Measurements from ENCODE around the gene RYR1. TPM values are rescaled to one million over a fixed set of nuclear protein-coding genes. Genes with fewer than 3 reads are reported as not detected.

Gene RYR1
- total RNA-seq, 1 experiment from 2014 or later, result not detected

GRCh38 chr19:38538793-38539528 lies 105.5 kb downstream of the RYR1 start:
- ATAC-seq, result no peak
- no peak overlapping the region for H3K27ac ChIP-seq (ENCODE audit: low read length)

GRCh38 chr19:38539751-38540150 lies 106.3 kb downstream of the RYR1 start:
- H3K36me3 ChIP-seq (ENCODE audit: low read depth, low read length), result no peaks in the 10 kb centered on the region
- CTCF ChIA-PET, result no interaction called here

More at GRCh38 chr19:38538793-38539528, 105.5 kb downstream of the RYR1 start:
- Histone ChIP-seq H3K79me2 (ENCODE audit: low read length) (no peaks in the 10 kb centered on the region), H3K4me3 (ENCODE audit: low read length) (no peak overlapping the region), H3K9me2 (replicated peaks; ENCODE audit: low read length) (no peaks in the 10 kb centered on the region), H3K36me3 (ENCODE audit: low read depth, low read length) (no peaks in the 10 kb centered on the region), H4K20me1 (ENCODE audit: low read length) (no peaks in the 10 kb centered on the region), H3K9ac (ENCODE audit: low read length) (no peak overlapping the region), H3F3A (ENCODE audit: low read length, unreplicated experiment) (no peaks in the 10 kb centered on the region), H3K4me1 (ENCODE audit: insufficient read depth, low read length) (no peaks in the 10 kb centered on the region), H2AFZ (ENCODE audit: low read length) (no peak overlapping the region), H3K27me3 (ENCODE audit: low read length) (no peaks in the 10 kb centered on the region), H3K4me2 (ENCODE audit: low read length) (no peak overlapping the region), H3K9me3 (ENCODE audit: low read length) (no peaks in the 10 kb centered on the region)
- DNase-seq, result no peak
- ChIA-PET CTCF (interaction anchor here (0.6 kb wide), 1 partner anchor 136 kb away, joined by 3 read pairs; no protein-coding TSS in a partner anchor), POLR2A (ENCODE audit: unreplicated experiment) (no interaction called here)
- intact Hi-C loops (cut with micrococcal nuclease), result no loop called here
- TF ChIP-seq EZH2 (IDR thresholded peaks at IDR 0.05; ENCODE audit: low read length, unreplicated experiment) (no peak), EZH2phosphoT487 (IDR thresholded peaks at IDR 0.05; ENCODE audit: borderline replicate concordance, low read length) (no peak), CTCF (conservative IDR thresholded peaks at IDR 0.05; ENCODE audit: low read depth, low read length) (no peak)
- BruUV-seq (replicated peaks), result no TSS peak

More at GRCh38 chr19:38539751-38540150, 106.3 kb downstream of the RYR1 start:
- Histone ChIP-seq H3K79me2 (ENCODE audit: low read length) (no peaks in the 10 kb centered on the region), H3F3A (ENCODE audit: low read length, unreplicated experiment) (no peaks in the 10 kb centered on the region), H3K9me3 (ENCODE audit: low read length) (no peaks in the 10 kb centered on the region), H4K20me1 (ENCODE audit: low read length) (no peaks in the 10 kb centered on the region), H2AFZ (ENCODE audit: low read length) (no peak overlapping the region), H3K4me3 (ENCODE audit: low read length) (no peak overlapping the region), H3K27ac (ENCODE audit: low read length) (no peak overlapping the region), H3K27me3 (ENCODE audit: low read length) (no peaks in the 10 kb centered on the region), H3K4me1 (ENCODE audit: insufficient read depth, low read length) (peaks cover 3% of the 10 kb centered on the region; the same call in 1 of the 2 replicates), H3K9me2 (replicated peaks; ENCODE audit: low read length) (no peaks in the 10 kb centered on the region), H3K4me2 (ENCODE audit: low read length) (no peak overlapping the region), H3K9ac (ENCODE audit: low read length) (no peak overlapping the region)
- no peak for TF ChIP-seq CTCF (conservative IDR thresholded peaks at IDR 0.05; ENCODE audit: low read depth, low read length)
- TF ChIP-seq EZH2phosphoT487 (IDR thresholded peaks at IDR 0.05; ENCODE audit: borderline replicate concordance, low read length), result no peak
- TF ChIP-seq EZH2 (IDR thresholded peaks at IDR 0.05; ENCODE audit: low read length, unreplicated experiment), result no peak
- DNase-seq (no peak), ATAC-seq (no peak)
- BruUV-seq (replicated peaks), result no TSS peak
- POLR2A ChIA-PET (ENCODE audit: unreplicated experiment), result no interaction called here
- intact Hi-C loops (cut with micrococcal nuclease), result loop anchor here (10.0 kb wide), 1 partner anchor 395 kb away; the partner anchor contains the start of genes MRPS12 and SARS2

Measured in PC-3 (cell line).